Measurements from ENCODE around the gene DNAJB2.

DNAJB2 gene

DNA sequence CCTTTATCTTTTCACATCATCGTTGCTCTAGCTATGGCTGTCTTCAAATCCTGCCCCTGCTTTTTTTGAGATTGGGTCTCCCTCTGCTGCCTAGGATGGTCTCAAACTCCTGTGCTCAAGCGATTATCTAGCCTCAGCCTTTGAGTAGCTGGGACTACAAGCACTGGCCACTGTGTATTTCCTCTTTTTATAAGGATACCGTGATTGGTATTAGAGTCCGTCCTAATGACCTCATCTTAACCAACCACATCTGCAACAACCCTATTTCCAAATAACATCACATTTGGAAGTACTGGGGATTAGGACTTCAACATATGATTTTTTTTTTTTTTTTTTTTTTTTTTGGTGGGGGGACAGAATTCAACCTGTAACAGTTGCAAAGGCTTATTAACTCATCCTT, 44.3 kb downstream of the DNAJB2 start:
- TF ChIP-seq POLR2AphosphoS5 (IDR thresholded peaks at IDR 0.05; ENCODE audit: low read depth) (no peak), SPI1 (IDR thresholded peaks at IDR 0.05; ENCODE audit: borderline replicate concordance, low read depth) (no peak), GABPA (IDR thresholded peaks at IDR 0.05; ENCODE audit: low read depth) (no peak)
- TF ChIP-seq, protein P1, sequence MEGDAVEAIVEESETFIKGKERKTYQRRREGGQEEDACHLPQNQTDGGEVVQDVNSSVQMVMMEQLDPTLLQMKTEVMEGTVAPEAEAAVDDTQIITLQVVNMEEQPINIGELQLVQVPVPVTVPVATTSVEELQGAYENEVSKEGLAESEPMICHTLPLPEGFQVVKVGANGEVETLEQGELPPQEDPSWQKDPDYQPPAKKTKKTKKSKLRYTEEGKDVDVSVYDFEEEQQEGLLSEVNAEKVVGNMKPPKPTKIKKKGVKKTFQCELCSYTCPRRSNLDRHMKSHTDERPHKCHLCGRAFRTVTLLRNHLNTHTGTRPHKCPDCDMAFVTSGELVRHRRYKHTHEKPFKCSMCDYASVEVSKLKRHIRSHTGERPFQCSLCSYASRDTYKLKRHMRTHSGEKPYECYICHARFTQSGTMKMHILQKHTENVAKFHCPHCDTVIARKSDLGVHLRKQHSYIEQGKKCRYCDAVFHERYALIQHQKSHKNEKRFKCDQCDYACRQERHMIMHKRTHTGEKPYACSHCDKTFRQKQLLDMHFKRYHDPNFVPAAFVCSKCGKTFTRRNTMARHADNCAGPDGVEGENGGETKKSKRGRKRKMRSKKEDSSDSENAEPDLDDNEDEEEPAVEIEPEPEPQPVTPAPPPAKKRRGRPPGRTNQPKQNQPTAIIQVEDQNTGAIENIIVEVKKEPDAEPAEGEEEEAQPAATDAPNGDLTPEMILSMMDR (IDR thresholded peaks at IDR 0.05; ENCODE audit: insufficient read depth, low read length): no peak
- TF ChIP-seq, protein P2, sequence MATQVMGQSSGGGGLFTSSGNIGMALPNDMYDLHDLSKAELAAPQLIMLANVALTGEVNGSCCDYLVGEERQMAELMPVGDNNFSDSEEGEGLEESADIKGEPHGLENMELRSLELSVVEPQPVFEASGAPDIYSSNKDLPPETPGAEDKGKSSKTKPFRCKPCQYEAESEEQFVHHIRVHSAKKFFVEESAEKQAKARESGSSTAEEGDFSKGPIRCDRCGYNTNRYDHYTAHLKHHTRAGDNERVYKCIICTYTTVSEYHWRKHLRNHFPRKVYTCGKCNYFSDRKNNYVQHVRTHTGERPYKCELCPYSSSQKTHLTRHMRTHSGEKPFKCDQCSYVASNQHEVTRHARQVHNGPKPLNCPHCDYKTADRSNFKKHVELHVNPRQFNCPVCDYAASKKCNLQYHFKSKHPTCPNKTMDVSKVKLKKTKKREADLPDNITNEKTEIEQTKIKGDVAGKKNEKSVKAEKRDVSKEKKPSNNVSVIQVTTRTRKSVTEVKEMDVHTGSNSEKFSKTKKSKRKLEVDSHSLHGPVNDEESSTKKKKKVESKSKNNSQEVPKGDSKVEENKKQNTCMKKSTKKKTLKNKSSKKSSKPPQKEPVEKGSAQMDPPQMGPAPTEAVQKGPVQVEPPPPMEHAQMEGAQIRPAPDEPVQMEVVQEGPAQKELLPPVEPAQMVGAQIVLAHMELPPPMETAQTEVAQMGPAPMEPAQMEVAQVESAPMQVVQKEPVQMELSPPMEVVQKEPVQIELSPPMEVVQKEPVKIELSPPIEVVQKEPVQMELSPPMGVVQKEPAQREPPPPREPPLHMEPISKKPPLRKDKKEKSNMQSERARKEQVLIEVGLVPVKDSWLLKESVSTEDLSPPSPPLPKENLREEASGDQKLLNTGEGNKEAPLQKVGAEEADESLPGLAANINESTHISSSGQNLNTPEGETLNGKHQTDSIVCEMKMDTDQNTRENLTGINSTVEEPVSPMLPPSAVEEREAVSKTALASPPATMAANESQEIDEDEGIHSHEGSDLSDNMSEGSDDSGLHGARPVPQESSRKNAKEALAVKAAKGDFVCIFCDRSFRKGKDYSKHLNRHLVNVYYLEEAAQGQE (IDR thresholded peaks at IDR 0.05; ENCODE audit: insufficient replicate concordance, low read depth): no peak
- Histone ChIP-seq H3K27ac (replicated peaks) (no peak overlapping the region), H3K27me3 (ENCODE audit: insufficient read depth, poor library complexity, severe bottlenecking) (peaks cover 14% of the 10 kb centered on the region), H3K4me3 (replicated peaks; ENCODE audit: insufficient read depth, low read length) (no peak overlapping the region)
- DNase-seq (ENCODE audit: low read depth in 1 of 2, low spot score in 1 of 2): no peak

DNA sequence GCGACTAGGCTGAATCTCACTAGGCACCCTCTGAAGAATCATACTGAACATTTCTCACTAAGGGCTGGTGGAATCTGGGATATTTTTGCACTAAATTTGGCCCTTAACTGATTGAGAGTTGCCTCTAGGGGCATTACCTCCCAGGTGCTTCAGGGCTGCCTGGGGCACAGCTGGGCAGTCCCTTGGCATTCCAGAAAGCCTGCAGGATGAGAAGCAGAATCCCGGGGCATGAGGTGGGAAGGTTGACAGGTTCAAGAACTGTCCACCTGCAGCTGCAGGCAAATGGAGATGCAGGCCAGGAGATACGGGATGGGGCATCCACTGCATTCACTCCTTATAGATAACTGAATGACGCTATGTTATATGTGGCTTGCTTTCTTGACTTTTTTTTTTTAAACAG, 46.0 kb downstream of the DNAJB2 start:
- Histone ChIP-seq H3K27me3 (ENCODE audit: insufficient read depth, poor library complexity, severe bottlenecking) (peaks cover 19% of the 10 kb centered on the region), H3K4me3 (replicated peaks; ENCODE audit: insufficient read depth, low read length) (no peak overlapping the region), H3K27ac (replicated peaks) (no peak overlapping the region)
- TF ChIP-seq POLR2AphosphoS5 (IDR thresholded peaks at IDR 0.05; ENCODE audit: low read depth): no peak
- no peak for TF ChIP-seq SPI1 (IDR thresholded peaks at IDR 0.05; ENCODE audit: borderline replicate concordance, low read depth)
- TF ChIP-seq, protein P1 (IDR thresholded peaks at IDR 0.05; ENCODE audit: insufficient read depth, low read length): no peak
- TF ChIP-seq, protein P2 (IDR thresholded peaks at IDR 0.05; ENCODE audit: insufficient replicate concordance, low read depth): no peak
- no peak for DNase-seq (ENCODE audit: low read depth in 1 of 2, low spot score in 1 of 2)

DNA sequence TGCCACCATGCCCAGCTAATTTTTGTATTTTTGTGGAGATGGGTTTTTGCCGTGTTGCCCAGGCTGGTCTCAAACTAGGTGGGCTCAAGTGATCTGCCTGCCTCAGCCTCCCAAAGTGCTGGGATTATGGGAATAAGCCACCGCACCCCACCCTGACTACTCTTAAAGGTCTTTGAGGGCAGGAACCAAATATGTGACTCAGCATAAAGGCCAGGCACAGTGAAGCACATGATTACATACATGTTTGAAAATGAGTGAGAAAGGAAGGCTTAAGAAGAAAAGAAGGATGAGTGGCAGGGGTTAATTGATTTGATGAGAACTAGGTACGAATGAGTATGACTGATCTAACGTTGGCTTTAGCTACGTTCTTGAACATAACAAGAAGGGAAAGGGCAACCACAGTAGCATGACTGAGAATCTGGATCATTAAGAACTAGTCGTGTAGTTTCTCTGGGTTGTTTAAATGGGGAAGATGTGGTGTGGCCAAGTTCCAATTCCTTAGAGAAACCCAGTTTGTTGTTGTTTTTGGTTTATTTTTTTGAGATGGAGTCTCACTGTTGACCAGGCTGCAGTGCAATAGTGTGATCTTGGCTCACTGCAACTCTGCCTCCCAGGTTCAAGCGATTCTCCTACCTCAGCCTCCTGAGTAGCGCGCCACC, 46.6 kb downstream of the DNAJB2 start:
- TF ChIP-seq, protein P2 (IDR thresholded peaks at IDR 0.05; ENCODE audit: insufficient replicate concordance, low read depth): no peak
- TF ChIP-seq GABPA (IDR thresholded peaks at IDR 0.05; ENCODE audit: low read depth): no peak
- TF ChIP-seq, protein P1 (IDR thresholded peaks at IDR 0.05; ENCODE audit: insufficient read depth, low read length): no peak
- TF ChIP-seq POLR2AphosphoS5 (IDR thresholded peaks at IDR 0.05; ENCODE audit: low read depth): no peak
- TF ChIP-seq SPI1 (IDR thresholded peaks at IDR 0.05; ENCODE audit: borderline replicate concordance, low read depth): no peak
- H3K27me3 ChIP-seq (ENCODE audit: insufficient read depth, poor library complexity, severe bottlenecking): peaks cover 19% of the 10 kb centered on the region
- H3K4me3 ChIP-seq (replicated peaks; ENCODE audit: insufficient read depth, low read length): no peak overlapping the region
- H3K27ac ChIP-seq (replicated peaks): no peak overlapping the region
- DNase-seq (ENCODE audit: low read depth in 1 of 2, low spot score in 1 of 2): no peak
